Heart left ventricle (tissue), 16 donors: ENCODE results near the gene RPAP3. TPM values are rescaled to one million over a fixed set of nuclear protein-coding genes. Genes with fewer than 3 reads are reported as not detected.
A peak's percentile ranks its signal among the peaks of the same experiment; 100 is the strongest.
"Not testable (repeated sequence)": the region's sequence is repeated elsewhere in the genome, so short reads cannot be mapped to it uniquely, and the experiment has no call there.

ENCODE experiments used
- ATAC-seq, 4 donors: fragments of 200-7000 bp; cut with Tn5 transposase; one replicate each; pipeline ENCODE4 v1.9.1; 2020 to 2022; ENCODE audit warnings: moderate library complexity in 4 of 4, mild to moderate bottlenecking in 3 of 4, moderate number of reproducible peaks in 1 of 4
- DNase-seq, 5 donors: peaks; one replicate each; pipeline ENCODE4 v3.0.0-alpha.2; 2020
- H3K27ac ChIP-seq, 12 donors: fragments of 200-600 bp; sonication (generic) in 4 of 12; one replicate each; pipeline versions ENCODE4 v1.5.0 to v1.8.0; 2016 to 2022; ENCODE audit warnings: mild to moderate bottlenecking in 2 of 12
- H3K27me3 ChIP-seq, 9 donors: fragments of 200-600 bp; sonication (generic) in 2 of 9; one replicate each; pipeline versions ENCODE4 v1.5.1 to v1.8.0; 2016 to 2022; ENCODE audit warnings: mild to moderate bottlenecking in 3 of 9
- H3K36me3 ChIP-seq, 9 donors: fragments of 200-600 bp; sonication (generic) in 2 of 9; one replicate each; pipeline versions ENCODE4 v1.5.0 to v1.8.0; 2018 to 2022; ENCODE audit warnings: mild to moderate bottlenecking in 2 of 9
- H3K4me1 ChIP-seq, 12 donors: fragments of 200-600 bp; sonication (generic) in 4 of 12; one replicate each; pipeline versions ENCODE4 v1.5.0 to v1.8.0; 2016 to 2022; ENCODE audit warnings: mild to moderate bottlenecking in 3 of 12
- H3K4me3 ChIP-seq, 12 donors: fragments of 200-600 bp; sonication (generic) in 4 of 12; one replicate each; pipeline versions ENCODE4 v1.5.0 to v1.8.0; 2017 to 2022; ENCODE audit warnings: mild to moderate bottlenecking in 9 of 12, moderate library complexity in 4 of 12
- H3K9me3 ChIP-seq, 12 donors: fragments of 200-600 bp; sonication (generic) in 4 of 12; one replicate each; pipeline versions ENCODE4 v1.5.0 to v1.8.0; 2016 to 2022; ENCODE audit warnings: mild to moderate bottlenecking in 1 of 12
- CTCF ChIP-seq, 12 donors: fragments of 200-600 bp; sonication (generic) in 4 of 12; IDR thresholded peaks; one replicate each; pipeline versions ENCODE4 v1.5.0 to v1.8.0; 2018 to 2022; ENCODE audit warnings: antibody characterized with exemption in 12 of 12, mild to moderate bottlenecking in 5 of 12
- POLR2A ChIP-seq, 2 donors: fragments of 450-650 bp; IDR thresholded peaks; one replicate each; pipeline ENCODE4 v1.6.1; 2017; ENCODE audit warnings: antibody characterized with exemption in 2 of 2, mild to moderate bottlenecking in 2 of 2, moderate library complexity in 2 of 2
- WGBS, 4 donors: extraction: QIAGEN DNeasy Blood & Tissue Kit in 2 of 4; methylation state at CpG; one replicate each; pipeline versions ENCODE4 v1.1.5 to v1.1.7; 2013 to 2018; 5-methylcytosine and 5-hydroxymethylcytosine counted together
- intact Hi-C, 10 donors: fragments of 100-400 bp; cut with DNase I; formaldehyde crosslinking; loops; one replicate each; pipeline versions ENCODE4 v1.11.1 to v1.14.2; 2022
- polyA plus RNA-seq, 2 donors: library from polyadenylated mRNA; stranded (reverse); fragments of 200-250 nt; gene quantifications; one replicate each; pipeline ENCODE4 v1.2.3, GENCODE V29; 2013
- total RNA-seq, 9 donors: library from RNA; depleted of rRNA in 2 of 9; stranded (reverse); fragments of >200 nt in 2 of 9; fragmentation: NEBNext Ultra II Directional in 3 of 9; extraction: Animal tissue kit (Norgen Biotek cat#: 25700) in 3 of 9; gene quantifications; one replicate each; pipeline versions ENCODE4 v1.1.0 to v1.2.4, GENCODE V29; 2016 to 2023
- donor health status: ischemic (EF 13 %, LVEDD 7.1; RV severe dilation, severe dysfunction).
- donor health status: healthy with polysubstance abuse.
- donor health status: DM: no; HTN: yes; CAD: no.
- donor health status: DM: no; HTN: no; CAD: no.
- donor health status: ischemic (EF 25% LVEDD 6.9; RV normal size, moderate dysfunction).
- donor health status: ischemic (EF 25% LVEDD 5.7; RV mildly dilated, moderate dysfunction).
- donor health status: healthy.
- donor health status: DM: yes; HTN: yes; CAD: no.
- donor health status: ischemic (EF 35%, LVEDD 5.7; RV mildly dilated, moderate dysfunction).
- donor health status: nonischemic (EF 11% LVEDD 7.7; RV severe dilation, severe dysfunction).
- donor health status: DM: yes; HTN: yes; CAD: no.
- donor health status: PGD.
- donor health status: ischemic (EF 29% LVEDD 5.4; RV normal size, mild dysfunction).
- donor health status: nonischemic (EF 23%, LVEDD 6.1; RV moderate dilation, normal function).

Gene RPAP3
- total and polyA plus RNA-seq, 11 donors, result 7.2 to 25.2 (median 21.7) TPM

DNA sequence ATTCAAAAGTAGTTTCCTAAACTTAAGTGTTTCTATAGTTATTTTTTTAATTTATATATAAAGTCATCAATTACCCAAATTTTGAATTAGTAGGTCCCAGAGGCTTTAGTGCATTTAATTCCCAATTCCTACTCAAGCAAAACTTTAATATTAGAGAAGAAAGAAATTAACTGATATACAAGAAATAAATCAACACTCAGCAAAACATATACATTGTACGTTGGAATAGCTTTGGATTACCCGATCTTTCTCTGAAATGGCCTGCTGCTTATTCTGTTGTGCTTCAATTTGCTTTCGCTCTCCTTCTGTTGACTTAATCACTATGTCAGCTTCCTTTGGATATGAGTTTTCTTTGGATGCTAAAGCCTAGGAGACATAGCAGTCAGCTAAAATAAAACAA lies 18.2 kb downstream of the RPAP3 start:
- H3K4me3 ChIP-seq, result no peak overlapping the region
- WGBS, 4 donors, result 57 to 94% (median 78%) methylated on average over 3 of the region's 3 CpGs

DNA sequence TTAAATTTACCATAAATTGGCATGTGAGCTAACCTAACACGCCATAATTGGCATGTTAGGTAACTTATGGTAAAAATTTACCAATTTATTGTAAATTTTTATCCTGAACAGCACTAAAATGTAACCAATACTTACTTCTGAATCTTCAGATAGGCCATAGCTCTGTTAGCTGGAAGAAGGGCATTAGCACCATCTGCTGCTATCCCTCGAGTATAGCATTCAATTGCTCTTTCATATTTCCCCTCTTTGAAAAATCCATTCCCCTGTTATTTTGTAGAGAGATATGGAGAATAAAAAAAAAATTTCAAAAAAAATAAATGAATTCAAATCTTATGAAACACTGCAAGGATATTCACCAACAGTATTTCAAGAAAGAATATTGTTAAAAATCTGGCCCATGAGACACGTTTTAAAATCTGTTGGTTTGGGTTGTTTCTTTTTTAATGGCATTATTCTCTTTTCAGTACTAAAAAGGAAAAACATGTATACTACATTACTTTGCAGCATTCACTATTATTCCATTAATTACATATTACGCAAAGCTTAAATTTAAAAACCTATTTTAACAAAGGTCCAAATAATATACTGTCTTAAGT lies 19.1 kb downstream of the RPAP3 start:
- Histone ChIP-seq H3K4me1 (no peaks in the 10 kb centered on the region), H3K27me3 (no peaks in the 10 kb centered on the region), H3K36me3 (peaks cover 0 to 64% (median 30%) of the 10 kb centered on the region in 9 donors), H3K4me3 (no peak overlapping the region), H3K9me3 (no peaks in the 10 kb centered on the region), H3K27ac (no peak overlapping the region)
- intact Hi-C loops, result loop anchor here in 8 of 10 donors (1.0 to 10.0 kb wide), 5 partner anchors 34 to 654 kb away; no protein-coding TSS in a partner anchor
- ATAC-seq (peak in 2 of 4 donors; percentile 50 to 64), DNase-seq (no peak)
- WGBS, 4 donors, result 76 to 81% (median 77%) methylated on average over 4 of the region's 4 CpGs
- TF ChIP-seq CTCF (IDR thresholded peaks at IDR 0.05) (peak; percentile 28 to 73 (median 58)), POLR2A (IDR thresholded peaks at IDR 0.05) (no peak)

More for the DNA sequence above, 18.2 kb downstream of the RPAP3 start:
- Histone ChIP-seq H3K27me3 (no peaks in the 10 kb centered on the region), H3K4me1 (no peaks in the 10 kb centered on the region), H3K36me3 (peaks cover 0 to 69% (median 37%) of the 10 kb centered on the region in 9 donors), H3K9me3 (no peaks in the 10 kb centered on the region), H3K27ac (no peak overlapping the region)
- ATAC-seq (no peak), DNase-seq (no peak)
- intact Hi-C loops, result loop anchor here in 8 of 10 donors (1.0 to 10.0 kb wide), 5 partner anchors 35 to 655 kb away; no protein-coding TSS in a partner anchor
- TF ChIP-seq CTCF (IDR thresholded peaks at IDR 0.05) (no peak), POLR2A (IDR thresholded peaks at IDR 0.05) (no peak)

- Histone ChIP-seq H3K36me3 (peaks cover 0 to 69% (median 41%) of the 10 kb centered on the region in 9 donors), H3K9me3 (no peaks in the 10 kb centered on the region), H3K27me3 (no peaks in the 10 kb centered on the region), H3K4me3 (no peak overlapping the region), H3K27ac (no peak overlapping the region), H3K4me1 (no peaks in the 10 kb centered on the region)
- intact Hi-C loops, result loop anchor here in 3 of 10 donors (5.0 to 10.0 kb wide), 2 partner anchors 645 to 647 kb away; no protein-coding TSS in a partner anchor
- no peak for DNase-seq
- ATAC-seq, result no peak
- WGBS, 4 donors, result 77 to 99% (median 97%) methylated on average over 2 of the region's 2 CpGs
- TF ChIP-seq POLR2A (IDR thresholded peaks at IDR 0.05) (no peak), CTCF (IDR thresholded peaks at IDR 0.05) (no peak)
Measured at GRCh38 chr12:47679785-47680184, 26.0 kb downstream of the RPAP3 start.

- TF ChIP-seq POLR2A (IDR thresholded peaks at IDR 0.05) (no peak), CTCF (IDR thresholded peaks at IDR 0.05) (no peak)
- Histone ChIP-seq H3K9me3 (no peaks in the 10 kb centered on the region), H3K27ac (no peak overlapping the region), H3K36me3 (peaks cover 0 to 97% (median 71%) of the 10 kb centered on the region in 9 donors), H3K4me3 (no peak overlapping the region), H3K4me1 (peaks cover 0 to 4% (median 0%) of the 10 kb centered on the region in 12 donors), H3K27me3 (no peaks in the 10 kb centered on the region)
- DNase-seq, result no peak
- no peak for ATAC-seq
- intact Hi-C loops, result no loop called here
- 67 to 80% (median 71%) methylated on average over 2 of the region's 2 CpGs for WGBS, 4 donors
Measured at GRCh38 chr12:47672068-47672467, 33.8 kb downstream of the RPAP3 start.

GRCh38 chr12:47667935-47668334 lies 37.9 kb downstream of the RPAP3 start:
- H3K9me3 ChIP-seq, result not testable (repeated sequence)

More at GRCh38 chr12:47667935-47668334, 37.9 kb downstream of the RPAP3 start:
- 92 to 97% (median 95%) methylated on average over 6 of the region's 6 CpGs for WGBS, 4 donors
- H3K27me3 ChIP-seq, H3K4me1 ChIP-seq, intact Hi-C loops, H3K4me3 ChIP-seq, DNase-seq, ATAC-seq, H3K27ac ChIP-seq: not testable (repeated sequence)
- peaks cover 0 to 98% (median 79%) of the 10 kb centered on the region in 9 donors for H3K36me3 ChIP-seq
